Gastrocnemius medialis (tissue), 4 donors: ENCODE measurements around the gene TMEM163.

ENCODE experiments used
- POLR2A ChIP-seq, 2 donors: fragments of 450-650 bp; IDR thresholded peaks; one replicate each; pipeline ENCODE4 v1.6.1; 2017; ENCODE audit warnings: antibody characterized with exemption in 2 of 2, mild to moderate bottlenecking in 2 of 2, moderate library complexity in 2 of 2
- TF ChIP-seq, protein P1 (sequence below), 5 experiments: fragments of 450-650 bp in 3 of 5; fragments of 200-600 bp in 2 of 5; sonication (generic) in 2 of 5; IDR thresholded peaks in 4 of 5; conservative IDR thresholded peaks in 1 of 5; 1 replicate in 4 of 5; 2 replicates in 1 of 5; pipeline ENCODE4 v1.5.1; 2016 to 2019; ENCODE audit warnings: antibody characterized with exemption in 5 of 5, mild to moderate bottlenecking in 3 of 5, moderate library complexity in 3 of 5

GRCh38 chr2:134537702-134538101 is 181.1 kb downstream of the TMEM163 start:
- TF ChIP-seq, protein P1, sequence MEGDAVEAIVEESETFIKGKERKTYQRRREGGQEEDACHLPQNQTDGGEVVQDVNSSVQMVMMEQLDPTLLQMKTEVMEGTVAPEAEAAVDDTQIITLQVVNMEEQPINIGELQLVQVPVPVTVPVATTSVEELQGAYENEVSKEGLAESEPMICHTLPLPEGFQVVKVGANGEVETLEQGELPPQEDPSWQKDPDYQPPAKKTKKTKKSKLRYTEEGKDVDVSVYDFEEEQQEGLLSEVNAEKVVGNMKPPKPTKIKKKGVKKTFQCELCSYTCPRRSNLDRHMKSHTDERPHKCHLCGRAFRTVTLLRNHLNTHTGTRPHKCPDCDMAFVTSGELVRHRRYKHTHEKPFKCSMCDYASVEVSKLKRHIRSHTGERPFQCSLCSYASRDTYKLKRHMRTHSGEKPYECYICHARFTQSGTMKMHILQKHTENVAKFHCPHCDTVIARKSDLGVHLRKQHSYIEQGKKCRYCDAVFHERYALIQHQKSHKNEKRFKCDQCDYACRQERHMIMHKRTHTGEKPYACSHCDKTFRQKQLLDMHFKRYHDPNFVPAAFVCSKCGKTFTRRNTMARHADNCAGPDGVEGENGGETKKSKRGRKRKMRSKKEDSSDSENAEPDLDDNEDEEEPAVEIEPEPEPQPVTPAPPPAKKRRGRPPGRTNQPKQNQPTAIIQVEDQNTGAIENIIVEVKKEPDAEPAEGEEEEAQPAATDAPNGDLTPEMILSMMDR (IDR thresholded peaks at IDR 0.05 in 4 of 5, conservative IDR thresholded peaks at IDR 0.05 in 1 of 5), result no peak
- TF ChIP-seq POLR2A (IDR thresholded peaks at IDR 0.05), result no peak
